A673 (cell line): ENCODE results near the gene KCND1. TPM values are rescaled to one million over a fixed set of nuclear protein-coding genes. Genes with fewer than 3 reads are reported as not detected.

Experiments
- BruUV-seq: library from RNA; stranded (reverse); fragments of 400-500 nt; replicated peaks from 2 replicates; lab custom pipeline; 2021; lab: Mats Ljungman, UMichigan
- CTCF ChIA-PET: fragments of 300-600 bp; sonication (Branson Sonifier 250); formaldehyde crosslinking; loops from one replicate; lab custom pipeline; 2022; ENCODE audit warnings: antibody characterized with exemption; lab: Charles Lee
- POLR2A ChIA-PET: fragments of 300-600 bp; sonication (Branson Sonifier 250); formaldehyde crosslinking; loops from one replicate; lab custom pipeline; 2022; ENCODE audit warnings: antibody characterized with exemption; ENCODE audit not compliant: low non-redundant PET; lab: Charles Lee
- DNase-seq: peaks from one replicate; pipeline ENCODE4 v3.0.0-alpha.2; 2015; ENCODE audit warnings: low spot score
- H3K27ac ChIP-seq: fragments of 200-600 bp; sonication (generic); 2 replicates; pipeline ENCODE4 v1.5.1; 2016; ENCODE audit warnings: mixed run types, low read depth, mild to moderate bottlenecking, mixed read lengths, antibody characterized with exemption, low read length; ENCODE audit not compliant: poor library complexity, severe bottlenecking
- H3K27me3 ChIP-seq: fragments of 200-600 bp; sonication (generic); replicated peaks from 2 replicates; pipeline ENCODE4 v1.6.1; 2017; ENCODE audit warnings: mixed run types, low read depth, mild to moderate bottlenecking, mixed read lengths, antibody characterized with exemption, low read length; ENCODE audit not compliant: insufficient read depth, poor library complexity
- H3K36me3 ChIP-seq: fragments of 200-600 bp; sonication (generic); 2 replicates; pipeline ENCODE4 v1.6.1; 2016; ENCODE audit warnings: mixed run types, mild to moderate bottlenecking, mixed read lengths, antibody characterized with exemption, low read length; ENCODE audit not compliant: insufficient read depth, poor library complexity, severe bottlenecking
- H3K4me1 ChIP-seq: fragments of 200-600 bp; sonication (generic); 2 replicates; pipeline ENCODE4 v1.6.1; 2017; ENCODE audit warnings: mixed run types, mild to moderate bottlenecking, mixed read lengths, antibody characterized with exemption, low read length; ENCODE audit not compliant: insufficient read depth, poor library complexity, severe bottlenecking
- H3K4me3 ChIP-seq: fragments of 200-600 bp; sonication (generic); 2 replicates; pipeline ENCODE4 v1.5.1; 2016; ENCODE audit warnings: low read depth, mixed run types, mild to moderate bottlenecking, mixed read lengths, low read length; ENCODE audit not compliant: poor library complexity, severe bottlenecking
- H3K9me3 ChIP-seq: fragments of 200-600 bp; sonication (generic); 2 replicates; pipeline ENCODE4 v1.6.1; 2016; ENCODE audit warnings: mixed run types, low read depth, mild to moderate bottlenecking, mixed read lengths, antibody characterized with exemption, low read length; ENCODE audit not compliant: poor library complexity, severe bottlenecking
- EZH2 ChIP-seq: fragments of 200-600 bp; sonication (generic); IDR thresholded peaks from 2 replicates; pipeline ENCODE4 v1.6.1; 2017; ENCODE audit warnings: borderline replicate concordance, low read depth, mild to moderate bottlenecking, mixed read lengths, antibody characterized with exemption, low read length; ENCODE audit not compliant: poor library complexity, severe bottlenecking
- intact Hi-C: fragments of 100-400 bp; cut with micrococcal nuclease; formaldehyde crosslinking; loops from one replicate; pipeline ENCODE4 v1.10.0; 2022; ENCODE audit not compliant: unreplicated experiment
- total RNA-seq: library from RNA; stranded (reverse); gene quantifications from 2 replicates; pipeline ENCODE4 v1.2.3, GENCODE V29; 2021
- TF ChIP-seq, protein P1 (sequence below): fragments of 300-800, 200-600 bp; sonication (generic); conservative IDR thresholded peaks from 2 replicates; pipeline ENCODE4 v1.5.1; 2017; ENCODE audit warnings: low read depth, mild to moderate bottlenecking, antibody characterized with exemption, low read length, moderate library complexity, mixed read lengths

Gene KCND1
- total RNA-seq, 1 experiment from 2014 or later: 4.3 TPM

DNA sequence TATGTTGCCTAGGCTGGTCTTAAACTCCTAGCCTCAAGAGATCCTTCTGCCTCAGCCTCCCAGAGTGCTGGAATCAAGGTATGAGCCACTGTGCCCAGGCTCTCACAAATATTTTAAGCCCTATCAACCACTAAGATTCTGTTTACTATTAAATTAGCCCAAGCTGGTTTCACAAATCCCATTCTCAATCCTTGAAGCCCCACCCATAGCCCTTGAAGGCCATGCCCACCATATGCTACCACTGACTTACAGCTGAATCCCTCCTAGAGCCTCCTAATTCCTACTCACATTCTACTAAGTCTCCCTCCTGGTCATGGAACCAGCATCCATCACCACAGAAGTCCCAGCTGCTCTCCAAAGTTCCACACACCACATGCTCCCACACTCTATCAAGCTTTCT lies 20.7 kb upstream of the KCND1 start:
- no TSS peak for BruUV-seq
- ChIA-PET CTCF (no interaction called here), POLR2A (no interaction called here)
- Histone ChIP-seq H3K4me1 (no peaks in the 10 kb centered on the region), H3K27me3 (no peaks in the 10 kb centered on the region), H3K27ac (no peak overlapping the region), H3K9me3 (no peaks in the 10 kb centered on the region), H3K4me3 (no peak overlapping the region), H3K36me3 (peaks cover 19% of the 10 kb centered on the region)
- intact Hi-C loops: no loop called here
- TF ChIP-seq EZH2: no peak
- TF ChIP-seq, protein P1, sequence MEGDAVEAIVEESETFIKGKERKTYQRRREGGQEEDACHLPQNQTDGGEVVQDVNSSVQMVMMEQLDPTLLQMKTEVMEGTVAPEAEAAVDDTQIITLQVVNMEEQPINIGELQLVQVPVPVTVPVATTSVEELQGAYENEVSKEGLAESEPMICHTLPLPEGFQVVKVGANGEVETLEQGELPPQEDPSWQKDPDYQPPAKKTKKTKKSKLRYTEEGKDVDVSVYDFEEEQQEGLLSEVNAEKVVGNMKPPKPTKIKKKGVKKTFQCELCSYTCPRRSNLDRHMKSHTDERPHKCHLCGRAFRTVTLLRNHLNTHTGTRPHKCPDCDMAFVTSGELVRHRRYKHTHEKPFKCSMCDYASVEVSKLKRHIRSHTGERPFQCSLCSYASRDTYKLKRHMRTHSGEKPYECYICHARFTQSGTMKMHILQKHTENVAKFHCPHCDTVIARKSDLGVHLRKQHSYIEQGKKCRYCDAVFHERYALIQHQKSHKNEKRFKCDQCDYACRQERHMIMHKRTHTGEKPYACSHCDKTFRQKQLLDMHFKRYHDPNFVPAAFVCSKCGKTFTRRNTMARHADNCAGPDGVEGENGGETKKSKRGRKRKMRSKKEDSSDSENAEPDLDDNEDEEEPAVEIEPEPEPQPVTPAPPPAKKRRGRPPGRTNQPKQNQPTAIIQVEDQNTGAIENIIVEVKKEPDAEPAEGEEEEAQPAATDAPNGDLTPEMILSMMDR: no peak
- no peak for DNase-seq

DNA sequence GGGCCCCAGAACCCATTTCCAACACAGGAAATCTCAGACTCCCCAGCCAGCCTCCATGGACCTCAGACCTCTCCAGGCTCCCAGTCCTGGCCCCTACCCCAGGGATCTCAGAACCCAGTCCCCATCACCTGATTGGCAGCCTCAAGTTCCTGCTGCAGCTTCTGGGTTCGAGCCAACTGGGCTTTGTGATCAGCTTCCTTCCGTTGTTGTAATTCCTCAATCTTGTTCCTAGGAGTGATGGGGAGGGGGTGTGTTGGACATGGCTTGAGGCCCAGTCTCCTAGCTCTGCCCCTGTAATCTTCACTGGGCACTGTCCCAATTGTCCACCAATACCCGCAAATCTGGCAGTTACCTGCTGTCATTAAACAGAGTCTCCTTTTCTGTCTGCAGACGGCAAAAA lies 17.8 kb upstream of the KCND1 start:
- ChIA-PET POLR2A (no interaction called here), CTCF (no interaction called here)
- H3K4me1 ChIP-seq: no peaks in the 10 kb centered on the region
- intact Hi-C loops: no loop called here
- H3K4me3 ChIP-seq: no peak overlapping the region
- TF ChIP-seq EZH2: no peak
- TF ChIP-seq, protein P1: no peak
- no TSS peak for BruUV-seq
- no peaks in the 10 kb centered on the region for H3K9me3 ChIP-seq
- DNase-seq: no peak
- H3K27me3 ChIP-seq: no peaks in the 10 kb centered on the region
- peaks cover 13% of the 10 kb centered on the region for H3K36me3 ChIP-seq
- no peak overlapping the region for H3K27ac ChIP-seq

DNA sequence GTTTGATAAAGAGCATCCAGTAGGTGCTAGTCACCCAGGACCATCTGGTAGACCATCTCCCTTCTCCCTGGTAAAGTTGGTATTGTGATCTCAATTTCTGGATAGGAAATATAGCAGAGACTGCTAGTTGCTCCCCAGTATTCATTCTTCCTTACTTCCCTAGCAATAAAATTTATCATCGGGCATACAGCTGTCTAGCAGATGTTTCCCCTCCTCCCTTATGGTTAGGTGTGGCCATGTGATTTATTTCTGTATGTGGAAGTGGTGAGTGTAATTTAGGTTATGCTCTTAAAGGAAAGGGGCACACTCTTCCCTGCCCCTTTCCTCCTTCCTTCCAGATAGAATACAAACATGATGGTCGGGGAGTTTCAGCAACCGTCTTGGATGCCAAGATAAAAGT lies 12.3 kb upstream of the KCND1 start:
- TF ChIP-seq EZH2: no peak
- TF ChIP-seq, protein P1: no peak
- CTCF ChIA-PET: no interaction called here
- intact Hi-C loops: no loop called here
- H3K9me3 ChIP-seq: no peaks in the 10 kb centered on the region
- DNase-seq: no peak
- H3K36me3 ChIP-seq: peaks cover 42% of the 10 kb centered on the region
- no peaks in the 10 kb centered on the region for H3K27me3 ChIP-seq
- no peak overlapping the region for H3K27ac ChIP-seq
- BruUV-seq: no TSS peak
- no peaks in the 10 kb centered on the region for H3K4me1 ChIP-seq
- POLR2A ChIA-PET: no interaction called here
- H3K4me3 ChIP-seq: no peak overlapping the region
